HCT116 (cell line): ENCODE measurements around the gene VIPR2.

Source experiments
- CTCF ChIP-seq, 3 experiments: fragments of 200-600 bp in 1 of 3; sonication (generic) in 1 of 3; IDR thresholded peaks in 2 of 3; conservative IDR thresholded peaks in 1 of 3; 2 replicates each; pipeline ENCODE4 v1.5.1; 2012 to 2017; ENCODE audit warnings: low read depth in 2 of 3, low read length in 2 of 3, antibody characterized with exemption in 1 of 3, borderline replicate concordance in 1 of 3, control low read depth in 1 of 3, mild to moderate bottlenecking in 1 of 3, mixed read lengths in 1 of 3, mixed run types in 1 of 3, moderate library complexity in 1 of 3; ENCODE audit not compliant: insufficient read depth in 1 of 3
- EZH2 ChIP-seq: fragments of 200-600 bp; sonication (generic); IDR thresholded peaks from 2 replicates; pipeline ENCODE4 v1.6.1; 2017; ENCODE audit warnings: antibody characterized with exemption, mixed run types
- EZH2phosphoT487 ChIP-seq: fragments of 200-600 bp; IDR thresholded peaks from 2 replicates; pipeline ENCODE4 v1.6.1; 2018; ENCODE audit warnings: antibody characterized with exemption, borderline replicate concordance
- FOSL1 ChIP-seq: IDR thresholded peaks from 2 replicates; pipeline ENCODE4 v1.6.1; 2012; ENCODE audit warnings: low read depth
- JUND ChIP-seq: IDR thresholded peaks from 2 replicates; pipeline ENCODE4 v1.6.1; 2012
- POLR2A ChIP-seq: IDR thresholded peaks from 2 replicates; pipeline ENCODE4 v1.7.0; 2011; ENCODE audit warnings: borderline replicate concordance; ENCODE audit not compliant: insufficient read depth, insufficient read length; ENCODE audit errors: extremely low read depth
- POLR2AphosphoS5 ChIP-seq: IDR thresholded peaks from 2 replicates; pipeline ENCODE4 v1.6.1; 2011; ENCODE audit warnings: mild to moderate bottlenecking, low read depth, low read length, moderate library complexity
- RAD21 ChIP-seq: IDR thresholded peaks from 2 replicates; pipeline ENCODE4 v1.6.1; 2012; ENCODE audit warnings: low read depth, mild to moderate bottlenecking
- SP1 ChIP-seq: IDR thresholded peaks from 2 replicates; pipeline ENCODE4 v1.6.1; 2012; ENCODE audit warnings: low read depth
- TCF7L2 ChIP-seq: IDR thresholded peaks from 2 replicates; pipeline ENCODE4 v1.7.0; 2011; ENCODE audit warnings: borderline replicate concordance, inconsistent platforms; ENCODE audit not compliant: insufficient read depth, insufficient read length; ENCODE audit errors: extremely low read depth
- YY1 ChIP-seq: IDR thresholded peaks from 2 replicates; pipeline ENCODE4 v1.6.1; 2011; ENCODE audit warnings: low read length, low read depth, moderate library complexity, mild to moderate bottlenecking; ENCODE audit not compliant: insufficient replicate concordance; ENCODE audit errors: extremely low read depth
- ZNF274 ChIP-seq: fragments of 200-500 bp; sonication (Bioruptor generic); IDR thresholded peaks from 2 replicates; pipeline ENCODE4 v1.6.1; 2014; ENCODE audit warnings: mild to moderate bottlenecking, low read depth, low read length, inconsistent platforms

DNA sequence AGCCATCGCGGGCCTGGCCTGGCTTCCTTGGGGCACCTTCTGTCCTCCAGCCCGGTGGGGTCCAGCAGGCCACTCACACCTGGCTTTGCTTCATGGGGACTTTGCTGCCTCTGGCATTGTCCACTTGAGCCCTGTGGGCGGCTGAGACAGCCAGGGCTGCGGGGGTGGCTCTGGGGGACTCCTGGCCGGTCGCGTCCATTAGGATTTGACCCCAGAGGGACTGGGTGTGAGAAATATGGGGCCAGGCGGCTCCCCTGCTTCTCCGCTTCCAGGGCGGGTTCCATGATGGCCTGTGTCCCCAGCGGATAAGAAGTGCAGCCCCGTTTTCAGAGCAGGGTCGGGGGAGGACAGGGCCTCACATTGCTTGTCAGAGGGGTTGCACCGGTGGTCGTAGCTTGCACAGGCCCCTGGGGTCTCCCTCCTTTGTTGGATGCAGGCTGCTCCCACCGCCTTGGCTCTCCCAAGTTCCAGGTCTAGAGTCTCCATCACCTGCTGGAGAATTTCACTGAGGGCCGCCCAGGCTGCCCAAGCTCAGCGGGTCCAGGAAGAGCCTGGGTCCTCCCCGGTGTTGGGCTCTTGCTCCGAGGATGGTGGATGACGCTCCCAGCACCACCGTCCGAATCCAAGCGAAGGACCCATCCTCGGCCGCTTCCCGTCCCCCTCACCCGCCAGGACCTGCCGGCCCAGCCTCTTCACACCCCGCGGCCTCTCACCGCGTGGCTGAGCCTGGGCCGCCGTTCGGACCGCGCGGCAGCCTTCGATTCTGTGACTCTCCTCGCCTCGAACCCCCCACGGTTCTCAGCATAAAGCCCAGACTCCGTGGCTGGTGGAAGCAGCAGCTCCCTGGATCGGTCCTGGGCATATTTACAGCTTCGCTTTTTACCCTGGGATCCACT lies 148.2 kb downstream of the VIPR2 start:
- no peak for TF ChIP-seq POLR2AphosphoS5
- no peak for TF ChIP-seq TCF7L2
- TF ChIP-seq POLR2A, result no peak
- TF ChIP-seq RAD21, result no peak
- no peak for TF ChIP-seq CTCF (IDR thresholded peaks at IDR 0.05 in 2 of 3, conservative IDR thresholded peaks at IDR 0.05 in 1 of 3; ENCODE audit: borderline replicate concordance in 1 of 3, insufficient read depth in 1 of 3, low read depth in 2 of 3, low read length in 2 of 3)
- TF ChIP-seq EZH2, result no peak
- TF ChIP-seq SP1, result no peak
- no peak for TF ChIP-seq YY1
- no peak for TF ChIP-seq FOSL1
- no peak for TF ChIP-seq JUND
- no peak for TF ChIP-seq ZNF274
- TF ChIP-seq EZH2phosphoT487, result no peak
